ENCODE data around the gene ANKRD33B.

The ANKRD33B gene

GRCh38 chr5:10582512-10582897, 18.6 kb downstream of the ANKRD33B start:
- H3K9me3 ChIP-seq: no peaks in the 10 kb centered on the region
- in situ Hi-C loops (cut with MboI; ENCODE audit: low sequenced_read_pairs): no loop called here
- no peaks in the 10 kb centered on the region for H3K4me1 ChIP-seq
- H3K4me3 ChIP-seq: no peak overlapping the region
- no peak for DNase-seq (ENCODE audit: low spot score in 2 of 2)
- no peaks in the 10 kb centered on the region for H3K36me3 ChIP-seq (replicated peaks)
- H3K27me3 ChIP-seq (ENCODE audit: low read depth): no peaks in the 10 kb centered on the region

- in situ Hi-C loops (cut with MboI; ENCODE audit: low sequenced_read_pairs): no loop called here
- Histone ChIP-seq H3K9me3 (no peaks in the 10 kb centered on the region), H3K27me3 (ENCODE audit: low read depth) (no peaks in the 10 kb centered on the region), H3K36me3 (replicated peaks) (no peaks in the 10 kb centered on the region), H3K4me3 (no peak overlapping the region), H3K4me1 (peaks cover 10% of the 10 kb centered on the region; the same call in 1 of the 2 replicates)
- no peak for DNase-seq (ENCODE audit: low spot score in 2 of 2)
Observed at GRCh38 chr5:10583663-10584572, 20.0 kb downstream of the ANKRD33B start.

- H3K4me1 ChIP-seq: peaks cover 15% of the 10 kb centered on the region; the same call in 1 of the 2 replicates
- DNase-seq (ENCODE audit: low spot score in 2 of 2): no peak
- in situ Hi-C loops (cut with MboI; ENCODE audit: low sequenced_read_pairs): no loop called here
Observed at GRCh38 chr5:10584714-10585517, 21.0 kb downstream of the ANKRD33B start.

GRCh38 chr5:10585518-10585915, 21.6 kb downstream of the ANKRD33B start:
- in situ Hi-C loops (cut with MboI; ENCODE audit: low sequenced_read_pairs): no loop called here
- no peak for DNase-seq (ENCODE audit: low spot score in 2 of 2)
- Histone ChIP-seq H3K4me1 (peaks cover 20% of the 10 kb centered on the region; the same call in 1 of the 2 replicates), H3K4me3 (no peak overlapping the region), H3K27me3 (ENCODE audit: low read depth) (no peaks in the 10 kb centered on the region), H3K36me3 (replicated peaks) (no peaks in the 10 kb centered on the region), H3K9me3 (no peaks in the 10 kb centered on the region)

More at GRCh38 chr5:10584714-10585517, 21.0 kb downstream of the ANKRD33B start:
- Histone ChIP-seq H3K36me3 (replicated peaks) (no peaks in the 10 kb centered on the region), H3K4me3 (no peak overlapping the region), H3K9me3 (no peaks in the 10 kb centered on the region), H3K27me3 (ENCODE audit: low read depth) (no peaks in the 10 kb centered on the region)

DNA sequence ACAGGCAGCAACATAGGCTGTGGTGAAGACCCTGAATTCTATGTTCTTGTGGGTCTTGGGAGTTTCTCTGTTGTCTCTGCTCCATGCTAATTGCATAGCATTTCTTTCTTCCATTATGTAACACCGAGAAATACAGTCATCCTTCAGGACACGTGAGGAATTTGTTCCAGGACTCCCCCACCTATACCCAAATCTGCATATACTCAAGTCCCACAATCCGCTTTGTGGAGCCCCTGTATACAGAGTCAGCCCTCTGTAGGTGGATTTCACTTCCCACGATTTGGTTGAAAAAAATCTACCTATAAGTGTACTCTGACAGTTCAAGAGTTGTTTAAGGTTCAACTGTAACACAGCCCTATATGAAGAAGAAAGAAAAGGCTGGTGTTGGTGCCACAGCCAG, 22.1 kb downstream of the ANKRD33B start:
- Histone ChIP-seq H3K4me3 (no peak overlapping the region), H3K36me3 (replicated peaks) (no peaks in the 10 kb centered on the region), H3K27me3 (ENCODE audit: low read depth) (no peaks in the 10 kb centered on the region), H3K4me1 (peaks cover 21% of the 10 kb centered on the region; the same call in 1 of the 2 replicates), H3K9me3 (no peaks in the 10 kb centered on the region)
- DNase-seq (ENCODE audit: low spot score in 2 of 2): no peak
- in situ Hi-C loops (cut with MboI; ENCODE audit: low sequenced_read_pairs): no loop called here

DNA sequence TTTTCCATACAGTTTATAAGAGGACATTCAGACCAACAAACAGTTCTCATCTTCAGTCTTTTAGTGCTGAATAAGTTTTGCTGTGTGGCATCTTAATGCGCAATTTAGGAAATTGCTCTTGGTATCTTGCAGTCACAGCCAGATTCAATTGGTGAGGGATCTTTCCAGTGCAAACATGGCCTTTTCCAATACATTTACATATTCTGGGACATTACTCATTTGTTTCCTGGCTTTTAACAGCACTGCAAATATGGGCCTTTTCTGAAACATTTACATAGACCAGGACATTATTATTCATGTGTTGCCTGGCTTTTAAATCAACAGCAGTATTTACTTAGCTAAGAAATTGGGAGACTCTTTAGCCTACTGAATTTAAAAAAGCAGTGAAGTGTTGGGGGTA, 22.7 kb downstream of the ANKRD33B start:
- Histone ChIP-seq H3K36me3 (replicated peaks) (no peaks in the 10 kb centered on the region), H3K4me3 (no peak overlapping the region), H3K9me3 (no peaks in the 10 kb centered on the region), H3K4me1 (peaks cover 24% of the 10 kb centered on the region), H3K27me3 (ENCODE audit: low read depth) (no peaks in the 10 kb centered on the region)
- DNase-seq (ENCODE audit: low spot score in 2 of 2): no peak
- in situ Hi-C loops (cut with MboI; ENCODE audit: low sequenced_read_pairs): no loop called here

GRCh38 chr5:10588109-10588775, 24.4 kb downstream of the ANKRD33B start:
- no peaks in the 10 kb centered on the region for H3K9me3 ChIP-seq
- H3K36me3 ChIP-seq (replicated peaks): no peaks in the 10 kb centered on the region
- H3K27me3 ChIP-seq (ENCODE audit: low read depth): no peaks in the 10 kb centered on the region
- no peak for DNase-seq (ENCODE audit: low spot score in 2 of 2)
- no peak overlapping the region for H3K4me3 ChIP-seq
- in situ Hi-C loops (cut with MboI; ENCODE audit: low sequenced_read_pairs): no loop called here
- peaks cover 24% of the 10 kb centered on the region for H3K4me1 ChIP-seq

- Histone ChIP-seq H3K36me3 (replicated peaks) (no peaks in the 10 kb centered on the region), H3K4me3 (no peak overlapping the region), H3K4me1 (peaks cover 24% of the 10 kb centered on the region), H3K9me3 (no peaks in the 10 kb centered on the region), H3K27me3 (ENCODE audit: low read depth) (no peaks in the 10 kb centered on the region)
- DNase-seq (ENCODE audit: low spot score in 2 of 2): peak; percentile 39 to 63
- in situ Hi-C loops (cut with MboI; ENCODE audit: low sequenced_read_pairs): no loop called here
Observed at GRCh38 chr5:10588779-10589447, 25.0 kb downstream of the ANKRD33B start.

DNA sequence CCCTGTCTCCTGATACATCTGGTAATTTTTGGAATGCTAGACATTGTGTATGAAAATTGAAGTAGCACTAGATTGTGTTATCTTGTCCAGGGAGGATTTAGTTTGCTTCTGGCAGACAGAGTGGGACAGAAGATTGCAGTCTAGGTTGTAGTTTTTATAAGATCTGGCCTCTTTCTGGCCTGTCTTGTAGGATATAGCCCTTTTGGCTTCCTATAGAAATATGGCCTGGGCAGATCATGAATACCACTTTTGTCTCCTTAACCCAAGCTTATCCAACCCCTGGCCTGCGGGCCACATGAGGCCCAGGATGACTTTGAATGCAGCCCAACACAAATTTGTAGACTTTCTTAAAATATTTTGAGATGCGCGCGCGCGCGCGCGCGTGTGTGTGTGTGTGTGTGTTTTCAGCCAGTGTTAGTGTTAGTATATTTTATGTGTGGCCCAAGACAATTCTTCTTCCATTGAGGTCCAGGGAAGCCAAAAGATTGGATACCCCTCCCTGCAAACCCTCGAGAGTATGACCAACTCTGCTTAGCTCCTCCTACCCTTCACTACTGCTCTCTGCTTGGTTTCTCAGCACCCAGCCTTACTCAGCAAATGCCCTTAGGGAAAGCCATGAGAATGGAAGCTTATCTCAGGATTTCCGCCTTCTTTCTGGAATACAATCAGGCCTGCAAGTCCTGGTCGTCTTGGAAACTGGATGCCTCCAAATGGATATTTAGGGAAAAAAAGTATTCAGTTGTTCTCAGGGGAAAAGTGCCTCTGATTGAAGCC, 26.5 kb downstream of the ANKRD33B start:
- in situ Hi-C loops (cut with MboI; ENCODE audit: low sequenced_read_pairs): no loop called here
- H3K9me3 ChIP-seq: no peaks in the 10 kb centered on the region
- H3K27me3 ChIP-seq (ENCODE audit: low read depth): no peaks in the 10 kb centered on the region
- peaks cover 24% of the 10 kb centered on the region for H3K4me1 ChIP-seq
- H3K4me3 ChIP-seq: no peak overlapping the region
- DNase-seq (ENCODE audit: low spot score in 2 of 2): peak; percentile 70 to 92
- H3K36me3 ChIP-seq (replicated peaks): no peaks in the 10 kb centered on the region

- no peak for DNase-seq (ENCODE audit: low spot score in 2 of 2)
- no peaks in the 10 kb centered on the region for H3K9me3 ChIP-seq
- H3K36me3 ChIP-seq (replicated peaks): no peaks in the 10 kb centered on the region
- no peaks in the 10 kb centered on the region for H3K27me3 ChIP-seq (ENCODE audit: low read depth)
- H3K4me3 ChIP-seq: no peak overlapping the region
- in situ Hi-C loops (cut with MboI; ENCODE audit: low sequenced_read_pairs): no loop called here
- peaks cover 27% of the 10 kb centered on the region for H3K4me1 ChIP-seq
Observed at GRCh38 chr5:10591159-10591558, 27.3 kb downstream of the ANKRD33B start.

- Histone ChIP-seq H3K36me3 (replicated peaks) (no peaks in the 10 kb centered on the region), H3K9me3 (no peaks in the 10 kb centered on the region; the same call in 1 of the 2 replicates), H3K4me3 (no peak overlapping the region), H3K4me1 (peaks cover 27% of the 10 kb centered on the region), H3K27me3 (ENCODE audit: low read depth) (no peaks in the 10 kb centered on the region; the same call in 1 of the 2 replicates)
- no peak for DNase-seq (ENCODE audit: low spot score in 2 of 2)
- in situ Hi-C loops (cut with MboI; ENCODE audit: low sequenced_read_pairs): no loop called here
Observed at GRCh38 chr5:10591966-10592365, 28.1 kb downstream of the ANKRD33B start.

GRCh38 chr5:10592601-10593000, 28.7 kb downstream of the ANKRD33B start:
- in situ Hi-C loops (cut with MboI; ENCODE audit: low sequenced_read_pairs): no loop called here
- Histone ChIP-seq H3K4me3 (no peak overlapping the region), H3K9me3 (no peaks in the 10 kb centered on the region; the same call in 1 of the 2 replicates), H3K4me1 (peaks cover 27% of the 10 kb centered on the region), H3K36me3 (replicated peaks) (no peaks in the 10 kb centered on the region), H3K27me3 (ENCODE audit: low read depth) (no peaks in the 10 kb centered on the region; the same call in 1 of the 2 replicates)
- no peak for DNase-seq (ENCODE audit: low spot score in 2 of 2)

Data from HAP-1 (cell line).